ENCODE data around the gene FAM13B. TPM values are rescaled to one million over a fixed set of nuclear protein-coding genes. Genes with fewer than 3 reads are reported as not detected.
A peak's percentile ranks its signal among the peaks of the same experiment; 100 is the strongest.

FAM13B gene
- total and polyA plus RNA-seq, 9 of the 15 experiments (the other 6 are each of a cell fraction or from before 2014, with no cell fraction given): 2.3 to 21.6 (median 14.1) TPM

GRCh38 chr5:137995077-137995748 is 37.7 kb downstream of the FAM13B start (continued):
- TF ChIP-seq ATF4 (CRISPR knock-in tag; IDR thresholded peaks at IDR 0.05): no peak
- peak; percentile 95 for TF ChIP-seq C11orf30 (IDR thresholded peaks at IDR 0.05; ENCODE audit: low read depth)
- TF ChIP-seq, protein P1, sequence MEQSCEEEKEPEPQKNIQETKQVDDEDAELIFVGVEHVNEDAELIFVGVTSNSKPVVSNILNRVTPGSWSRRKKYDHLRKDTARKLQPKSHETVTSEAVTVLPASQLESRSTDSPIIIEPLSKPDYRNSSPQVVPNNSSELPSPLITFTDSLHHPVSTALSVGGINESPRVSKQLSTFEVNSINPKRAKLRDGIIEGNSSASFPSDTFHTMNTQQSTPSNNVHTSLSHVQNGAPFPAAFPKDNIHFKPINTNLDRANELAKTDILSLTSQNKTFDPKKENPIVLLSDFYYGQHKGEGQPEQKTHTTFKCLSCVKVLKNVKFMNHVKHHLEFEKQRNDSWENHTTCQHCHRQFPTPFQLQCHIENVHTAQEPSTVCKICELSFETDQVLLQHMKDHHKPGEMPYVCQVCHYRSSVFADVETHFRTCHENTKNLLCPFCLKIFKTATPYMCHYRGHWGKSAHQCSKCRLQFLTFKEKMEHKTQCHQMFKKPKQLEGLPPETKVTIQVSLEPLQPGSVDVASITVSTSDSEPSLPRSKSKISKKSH (CRISPR knock-in tag; IDR thresholded peaks at IDR 0.05): no peak
- TF ChIP-seq, protein P2, sequence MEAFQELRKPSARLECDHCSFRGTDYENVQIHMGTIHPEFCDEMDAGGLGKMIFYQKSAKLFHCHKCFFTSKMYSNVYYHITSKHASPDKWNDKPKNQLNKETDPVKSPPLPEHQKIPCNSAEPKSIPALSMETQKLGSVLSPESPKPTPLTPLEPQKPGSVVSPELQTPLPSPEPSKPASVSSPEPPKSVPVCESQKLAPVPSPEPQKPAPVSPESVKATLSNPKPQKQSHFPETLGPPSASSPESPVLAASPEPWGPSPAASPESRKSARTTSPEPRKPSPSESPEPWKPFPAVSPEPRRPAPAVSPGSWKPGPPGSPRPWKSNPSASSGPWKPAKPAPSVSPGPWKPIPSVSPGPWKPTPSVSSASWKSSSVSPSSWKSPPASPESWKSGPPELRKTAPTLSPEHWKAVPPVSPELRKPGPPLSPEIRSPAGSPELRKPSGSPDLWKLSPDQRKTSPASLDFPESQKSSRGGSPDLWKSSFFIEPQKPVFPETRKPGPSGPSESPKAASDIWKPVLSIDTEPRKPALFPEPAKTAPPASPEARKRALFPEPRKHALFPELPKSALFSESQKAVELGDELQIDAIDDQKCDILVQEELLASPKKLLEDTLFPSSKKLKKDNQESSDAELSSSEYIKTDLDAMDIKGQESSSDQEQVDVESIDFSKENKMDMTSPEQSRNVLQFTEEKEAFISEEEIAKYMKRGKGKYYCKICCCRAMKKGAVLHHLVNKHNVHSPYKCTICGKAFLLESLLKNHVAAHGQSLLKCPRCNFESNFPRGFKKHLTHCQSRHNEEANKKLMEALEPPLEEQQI (IDR thresholded peaks at IDR 0.05): 0 out of 2 replicates have a peak, but pooled peaks have one; percentile 42
- TF ChIP-seq BRCA1 (IDR thresholded peaks at IDR 0.05): no peak
- TF ChIP-seq BRCA1 (CRISPR knock-in tag; IDR thresholded peaks at IDR 0.05): no peak
- no peak for TF ChIP-seq POLR2H (tag; IDR thresholded peaks at IDR 0.05; ENCODE audit: low read depth)
- TF ChIP-seq MCM3 (IDR thresholded peaks at IDR 0.05): no peak
- TF ChIP-seq TGIF2 (CRISPR knock-in tag; IDR thresholded peaks at IDR 0.05): no peak
- no peak for TF ChIP-seq RFX7 (CRISPR knock-in tag; IDR thresholded peaks at IDR 0.05)
- no peak for TF ChIP-seq RBBP5 (IDR thresholded peaks at IDR 0.05; ENCODE audit: borderline replicate concordance, insufficient read depth, low read length, poor library complexity, severe bottlenecking)
- no peak for TF ChIP-seq DIDO1 (tag; IDR thresholded peaks at IDR 0.05; ENCODE audit: low read depth)
- 0 out of 2 replicates have a peak, but pooled peaks have one; percentile 33 for TF ChIP-seq POLR2A (conservative IDR thresholded peaks at IDR 0.05)
- TF ChIP-seq XRCC3 (IDR thresholded peaks at IDR 0.05): no peak
- no peak for TF ChIP-seq KAT7 (CRISPR knock-in tag; IDR thresholded peaks at IDR 0.05; ENCODE audit: borderline replicate concordance)
- TF ChIP-seq MLLT1 (IDR thresholded peaks at IDR 0.05): no peak
- TF ChIP-seq PTBP1 (IDR thresholded peaks at IDR 0.05; ENCODE audit: low read depth, low read length): no peak
- TF ChIP-seq ZNF699 (CRISPR knock-in tag; IDR thresholded peaks at IDR 0.05; ENCODE audit: insufficient replicate concordance): no peak
- no peak for TF ChIP-seq CC2D1A (IDR thresholded peaks at IDR 0.05)
- TF ChIP-seq, protein P3, sequence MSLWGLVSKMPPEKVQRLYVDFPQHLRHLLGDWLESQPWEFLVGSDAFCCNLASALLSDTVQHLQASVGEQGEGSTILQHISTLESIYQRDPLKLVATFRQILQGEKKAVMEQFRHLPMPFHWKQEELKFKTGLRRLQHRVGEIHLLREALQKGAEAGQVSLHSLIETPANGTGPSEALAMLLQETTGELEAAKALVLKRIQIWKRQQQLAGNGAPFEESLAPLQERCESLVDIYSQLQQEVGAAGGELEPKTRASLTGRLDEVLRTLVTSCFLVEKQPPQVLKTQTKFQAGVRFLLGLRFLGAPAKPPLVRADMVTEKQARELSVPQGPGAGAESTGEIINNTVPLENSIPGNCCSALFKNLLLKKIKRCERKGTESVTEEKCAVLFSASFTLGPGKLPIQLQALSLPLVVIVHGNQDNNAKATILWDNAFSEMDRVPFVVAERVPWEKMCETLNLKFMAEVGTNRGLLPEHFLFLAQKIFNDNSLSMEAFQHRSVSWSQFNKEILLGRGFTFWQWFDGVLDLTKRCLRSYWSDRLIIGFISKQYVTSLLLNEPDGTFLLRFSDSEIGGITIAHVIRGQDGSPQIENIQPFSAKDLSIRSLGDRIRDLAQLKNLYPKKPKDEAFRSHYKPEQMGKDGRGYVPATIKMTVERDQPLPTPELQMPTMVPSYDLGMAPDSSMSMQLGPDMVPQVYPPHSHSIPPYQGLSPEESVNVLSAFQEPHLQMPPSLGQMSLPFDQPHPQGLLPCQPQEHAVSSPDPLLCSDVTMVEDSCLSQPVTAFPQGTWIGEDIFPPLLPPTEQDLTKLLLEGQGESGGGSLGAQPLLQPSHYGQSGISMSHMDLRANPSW (CRISPR knock-in tag; IDR thresholded peaks at IDR 0.05): no peak
